ENCODE results near the gene MYO6. TPM values are rescaled to one million over a fixed set of nuclear protein-coding genes. Genes with fewer than 3 reads are reported as not detected.

MYO6 gene
- total RNA-seq, 1 experiment from 2014 or later, result 8.2 TPM

DNA sequence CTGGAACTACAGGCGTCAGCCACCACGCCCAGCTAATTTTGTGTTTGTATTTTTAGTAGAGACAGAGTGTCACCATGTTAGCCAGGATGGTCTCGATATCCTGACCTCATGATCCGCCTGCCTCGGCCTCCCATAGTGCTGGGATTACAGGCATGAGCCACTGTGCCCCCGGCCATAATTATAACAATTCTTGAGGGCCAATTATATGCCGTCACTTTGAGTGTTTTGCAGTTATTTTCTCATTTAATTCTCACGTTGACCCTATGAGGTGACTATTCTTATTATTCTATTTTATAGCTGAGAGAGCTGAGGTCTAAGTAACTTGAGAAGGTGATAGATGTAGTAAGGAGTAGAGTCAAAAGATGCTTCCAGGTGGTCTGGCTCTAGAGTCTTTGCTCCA lies 13.0 kb downstream of the MYO6 start:
- no peak for DNase-seq (ENCODE audit: low read depth)

DNA sequence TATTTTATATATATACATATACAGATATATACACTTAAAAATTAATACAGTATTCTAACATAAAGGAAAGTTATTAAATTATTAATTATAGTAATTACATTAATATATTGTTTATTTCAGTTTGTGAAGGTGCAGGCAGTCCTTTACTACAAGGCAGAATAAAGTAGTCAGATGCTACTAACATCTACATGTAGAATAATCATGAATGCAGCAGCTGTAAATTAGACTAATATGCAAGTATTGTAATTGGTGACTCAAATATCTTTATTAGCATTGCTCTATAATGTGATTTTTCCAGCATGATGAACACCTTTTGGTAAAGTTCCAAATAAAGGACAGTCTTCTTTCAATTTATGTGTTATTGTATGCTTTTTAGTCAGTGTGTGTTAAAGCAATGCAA lies 17.3 kb downstream of the MYO6 start:
- no peak for DNase-seq (ENCODE audit: low read depth)

DNA sequence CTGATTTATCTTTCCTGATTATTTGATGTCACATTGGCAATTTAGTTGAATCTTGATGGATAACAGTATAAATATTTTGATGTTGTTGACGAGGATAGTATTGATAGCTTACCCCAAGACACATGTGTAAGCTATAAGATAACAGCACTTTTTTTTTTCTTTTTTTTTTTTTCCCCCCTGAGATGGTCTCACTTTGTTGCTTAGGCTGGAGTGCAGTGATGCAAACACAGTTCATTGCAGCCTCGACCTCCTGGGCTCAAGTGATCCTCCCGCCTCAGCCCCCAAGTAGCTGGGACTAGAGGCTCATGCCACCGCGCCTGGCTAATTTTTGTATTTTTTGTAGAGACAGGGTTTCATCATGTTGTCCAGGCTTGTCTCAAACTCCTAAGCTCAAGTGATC lies 21.8 kb downstream of the MYO6 start:
- DNase-seq (ENCODE audit: low read depth), result no peak

- DNase-seq (ENCODE audit: low read depth), result peak; percentile 55
Observed at GRCh38 chr6:75775219-75775618, 26.2 kb downstream of the MYO6 start.

DNA sequence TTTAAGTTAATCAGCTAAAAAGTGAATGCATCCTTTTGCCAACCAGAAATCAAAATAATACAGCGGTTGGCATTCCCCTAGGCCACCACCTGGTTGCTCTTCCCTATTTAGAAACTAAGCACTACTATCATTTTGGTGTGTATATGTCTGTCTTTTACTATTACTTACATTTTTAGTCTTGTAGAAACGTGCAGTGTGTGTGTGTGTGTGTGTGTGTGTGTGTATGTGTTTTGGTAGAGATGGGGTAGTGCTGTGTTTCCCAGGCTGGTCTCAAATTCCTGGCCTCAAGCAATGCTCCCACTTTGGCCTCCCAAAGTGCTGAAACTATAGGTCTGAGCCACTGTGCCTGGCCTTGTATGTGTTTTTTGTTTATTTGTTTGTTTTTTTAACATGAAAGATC lies 27.4 kb downstream of the MYO6 start:
- no peak for DNase-seq (ENCODE audit: low read depth)

GRCh38 chr6:75778757-75779156 lies 29.7 kb downstream of the MYO6 start:
- DNase-seq (ENCODE audit: low read depth), result no peak

DNA sequence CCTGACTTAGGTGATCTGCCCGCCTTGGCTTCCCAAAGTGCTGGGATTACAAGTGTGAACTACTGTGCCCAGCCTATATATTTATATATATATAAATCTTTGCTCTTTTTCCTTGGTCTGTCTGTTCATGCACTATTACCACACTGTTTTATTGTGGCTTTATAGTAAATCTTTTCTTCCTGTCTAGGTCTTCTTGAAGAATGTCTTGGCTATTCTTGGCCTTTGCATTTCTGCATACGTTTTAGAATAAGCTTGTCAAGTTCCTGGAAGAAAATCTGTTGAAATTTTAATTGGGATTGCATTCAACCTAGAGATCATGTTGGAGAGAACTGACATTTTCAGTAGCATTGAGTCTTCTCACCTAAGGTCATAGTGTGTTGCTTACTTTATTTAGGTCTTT lies 37.1 kb downstream of the MYO6 start:
- DNase-seq (ENCODE audit: low read depth), result no peak

- DNase-seq (ENCODE audit: low read depth), result no peak
Observed at GRCh38 chr6:75788894-75789293, 39.9 kb downstream of the MYO6 start.

DNA sequence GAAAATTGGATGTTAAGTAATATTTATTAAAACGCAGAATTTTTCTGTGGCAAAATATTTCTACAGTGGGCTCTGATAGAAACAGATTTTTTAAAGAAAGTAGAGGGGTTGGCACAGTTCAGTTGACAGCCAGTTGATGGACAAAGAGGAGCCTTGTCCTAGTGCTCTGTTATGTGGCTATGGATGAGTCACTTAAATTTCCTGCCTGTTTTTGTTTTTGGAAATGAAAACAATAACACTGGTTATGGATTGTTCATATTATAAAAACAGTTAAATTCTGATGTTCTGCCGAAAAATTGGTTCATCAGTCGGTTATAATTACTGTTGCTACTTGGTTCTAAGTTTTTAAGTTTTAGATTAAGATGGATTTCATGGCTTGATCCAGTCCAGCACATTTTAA lies 42.8 kb downstream of the MYO6 start:
- DNase-seq (ENCODE audit: low read depth), result peak; percentile 52

- no peak for DNase-seq (ENCODE audit: low read depth)
Observed at GRCh38 chr6:75794351-75794846, 45.4 kb downstream of the MYO6 start.

DNA sequence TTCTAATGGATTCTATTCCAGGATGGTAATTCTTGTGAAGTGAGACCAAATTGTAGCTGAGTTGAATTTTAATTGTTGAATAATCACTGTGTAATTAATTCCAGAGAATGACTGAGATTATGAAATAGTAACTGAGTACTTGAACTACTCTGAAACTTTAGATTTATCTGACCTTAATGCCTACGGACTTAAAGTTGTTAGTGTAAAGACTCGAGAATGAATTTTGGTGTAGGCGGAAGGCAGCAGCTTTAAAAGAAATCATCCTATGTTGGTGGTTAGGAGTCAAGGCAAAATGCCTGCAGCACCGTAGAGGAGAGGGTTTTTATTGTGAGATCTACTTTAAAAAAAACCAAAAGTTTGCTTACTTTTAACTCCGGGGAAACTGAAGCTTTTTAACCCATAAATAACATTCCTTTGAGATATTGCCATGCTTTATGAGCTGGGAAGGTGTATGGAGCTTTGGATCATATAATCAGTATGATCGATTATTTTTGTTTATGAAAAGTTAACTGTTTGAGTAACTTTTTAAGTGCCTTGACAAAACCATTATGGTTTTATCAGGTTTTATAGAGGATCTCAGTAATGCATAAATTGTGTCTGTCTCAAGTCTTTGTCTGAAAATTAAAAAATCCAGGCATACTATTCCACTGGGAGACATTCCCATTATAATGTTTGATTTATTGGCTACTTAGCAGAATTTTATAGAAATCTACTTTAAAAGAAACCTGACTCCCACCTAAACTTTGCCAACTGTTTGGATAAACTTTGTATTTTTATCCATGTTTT lies 46.1 kb downstream of the MYO6 start:
- DNase-seq (ENCODE audit: low read depth), result no peak

DNA sequence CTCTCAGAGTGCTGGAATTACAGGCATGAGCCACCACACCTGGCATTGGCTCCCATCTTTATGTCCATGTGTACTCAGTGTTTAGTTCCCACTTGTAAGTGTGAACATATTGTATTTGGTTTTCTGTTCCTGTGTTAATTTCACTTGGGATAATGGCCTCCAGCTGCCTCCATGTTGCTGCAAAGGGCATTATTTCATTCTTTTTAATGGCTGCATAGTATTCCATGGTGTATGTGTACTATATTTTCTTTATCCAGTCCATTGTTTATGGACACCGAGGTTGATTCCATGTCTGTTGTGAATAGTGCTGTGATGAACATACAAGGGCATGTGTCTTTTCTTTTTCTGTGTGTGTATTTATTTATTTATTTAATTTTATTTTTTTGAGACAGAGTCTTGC lies 47.7 kb downstream of the MYO6 start:
- no peak for DNase-seq (ENCODE audit: low read depth)

GRCh38 chr6:75800133-75800532 lies 51.1 kb downstream of the MYO6 start:
- DNase-seq (ENCODE audit: low read depth), result no peak

DNA sequence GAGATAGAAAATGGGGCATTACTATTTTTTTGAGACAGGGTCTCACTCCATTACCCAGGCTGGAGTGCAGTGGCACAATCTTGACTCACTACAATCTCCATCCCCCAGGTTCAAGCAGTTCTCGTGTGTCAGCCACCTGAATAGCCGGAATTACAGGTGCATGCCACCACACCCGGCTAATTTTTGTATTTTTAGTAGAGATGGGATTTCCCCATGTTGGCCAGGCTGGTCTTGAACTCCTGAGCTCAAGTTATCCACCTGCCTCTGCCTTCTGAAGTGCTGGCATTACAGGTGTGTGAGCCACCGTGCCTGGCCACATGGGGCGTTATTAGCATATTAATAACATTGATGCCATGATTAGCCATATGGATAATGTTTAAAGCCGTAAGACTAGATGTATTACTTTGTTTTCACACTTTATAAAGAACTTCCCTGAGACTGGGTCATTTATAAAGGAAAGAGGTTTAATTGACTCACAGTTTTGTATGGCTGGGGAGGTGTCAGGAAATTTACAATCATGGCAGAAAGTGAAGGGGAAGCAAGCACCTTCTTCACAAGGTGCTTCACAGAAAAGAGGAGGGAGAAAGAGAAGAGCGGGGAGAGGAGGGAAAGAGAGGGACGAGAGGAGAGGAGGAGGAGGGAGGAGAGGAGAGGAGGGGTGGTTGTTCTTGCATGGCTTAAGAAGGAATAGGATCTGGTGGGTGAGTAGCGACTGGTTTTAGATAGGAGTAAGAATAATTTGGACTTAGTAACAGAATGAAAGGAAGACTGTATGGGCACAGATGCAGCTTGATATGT lies 51.9 kb downstream of the MYO6 start:
- no peak for DNase-seq (ENCODE audit: low read depth)

DNA sequence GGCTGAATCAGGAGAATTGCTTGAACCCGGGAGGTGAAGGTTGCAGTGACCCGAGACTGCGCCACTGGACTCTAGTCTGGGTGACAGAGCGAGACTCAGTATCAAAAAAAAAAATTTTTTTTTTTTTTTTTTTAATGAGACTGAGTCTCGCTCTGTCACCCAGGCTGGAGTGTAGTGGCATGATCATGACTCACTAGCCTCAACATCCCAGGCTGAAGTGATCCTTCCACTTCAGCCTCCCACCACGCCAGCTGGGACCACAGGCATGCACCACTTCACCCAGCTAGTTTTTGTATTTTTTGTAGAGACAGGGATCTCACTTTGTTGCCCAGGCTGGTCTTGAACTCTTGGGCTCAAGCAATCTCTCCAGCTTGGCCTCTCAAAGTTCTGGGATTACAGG lies 53.3 kb downstream of the MYO6 start:
- peak; percentile 76 for DNase-seq (ENCODE audit: low read depth)

GRCh38 chr6:75808507-75808906 lies 59.5 kb downstream of the MYO6 start:
- DNase-seq (ENCODE audit: low read depth), result no peak

- no peak for DNase-seq (ENCODE audit: low read depth)
Observed at GRCh38 chr6:75812560-75812959, 63.5 kb downstream of the MYO6 start.

- no peak for DNase-seq (ENCODE audit: low read depth)
Observed at GRCh38 chr6:75813476-75814250, 64.6 kb downstream of the MYO6 start.

DNA sequence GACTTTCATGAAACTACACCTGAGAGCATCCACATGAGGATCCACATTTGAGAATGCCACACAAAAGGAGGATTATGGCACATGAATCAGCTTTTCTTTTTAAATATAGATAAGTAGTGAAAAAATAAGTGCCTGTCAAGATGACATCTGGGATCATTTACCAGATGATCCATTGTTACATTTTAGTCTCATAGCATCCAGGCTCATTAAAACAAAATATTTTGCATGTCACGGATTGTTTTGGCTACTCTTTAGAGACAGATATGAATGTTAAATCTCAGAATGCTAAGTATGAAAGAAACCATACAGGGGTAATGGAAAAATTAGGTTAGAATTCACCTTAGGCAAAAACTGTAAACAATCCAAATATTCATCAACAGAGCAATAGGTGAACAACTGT lies 66.7 kb downstream of the MYO6 start:
- no peak for DNase-seq (ENCODE audit: low read depth)

DNA sequence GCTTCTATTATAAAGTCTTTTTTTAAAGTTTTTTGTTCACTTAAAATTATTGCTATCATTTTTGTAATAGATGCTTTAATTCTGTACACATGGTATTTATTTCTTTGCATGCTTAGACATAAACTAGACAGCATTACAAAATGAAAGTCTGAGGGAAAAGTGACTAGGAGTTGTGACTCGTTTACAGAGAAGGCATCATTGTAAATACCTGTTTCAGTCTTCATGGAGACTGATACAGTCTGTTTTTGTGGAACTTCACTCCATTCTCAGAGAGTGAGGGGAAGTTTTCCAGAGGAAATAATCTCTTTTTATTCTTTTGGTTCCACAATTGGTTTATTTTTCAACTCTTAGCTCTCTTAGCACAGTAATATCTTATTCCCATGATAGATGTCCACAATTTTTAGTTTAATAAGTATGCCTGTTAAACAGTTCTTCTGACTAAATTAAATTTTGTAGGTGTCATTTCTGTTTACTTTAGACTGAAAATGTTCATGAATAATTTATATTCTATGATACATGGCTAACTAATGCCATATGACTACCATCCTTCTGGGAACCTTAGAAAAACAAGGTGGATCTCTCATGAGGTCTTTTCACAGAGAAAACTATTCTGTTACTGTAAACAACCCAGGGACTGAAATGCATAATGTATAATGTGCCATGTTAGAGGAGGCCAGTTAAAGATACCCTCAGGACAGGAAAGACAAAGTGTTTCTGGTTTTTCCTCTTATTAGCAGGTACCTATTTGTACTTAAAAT lies 69.2 kb downstream of the MYO6 start:
- DNase-seq (ENCODE audit: low read depth), result peak; percentile 67

DNA sequence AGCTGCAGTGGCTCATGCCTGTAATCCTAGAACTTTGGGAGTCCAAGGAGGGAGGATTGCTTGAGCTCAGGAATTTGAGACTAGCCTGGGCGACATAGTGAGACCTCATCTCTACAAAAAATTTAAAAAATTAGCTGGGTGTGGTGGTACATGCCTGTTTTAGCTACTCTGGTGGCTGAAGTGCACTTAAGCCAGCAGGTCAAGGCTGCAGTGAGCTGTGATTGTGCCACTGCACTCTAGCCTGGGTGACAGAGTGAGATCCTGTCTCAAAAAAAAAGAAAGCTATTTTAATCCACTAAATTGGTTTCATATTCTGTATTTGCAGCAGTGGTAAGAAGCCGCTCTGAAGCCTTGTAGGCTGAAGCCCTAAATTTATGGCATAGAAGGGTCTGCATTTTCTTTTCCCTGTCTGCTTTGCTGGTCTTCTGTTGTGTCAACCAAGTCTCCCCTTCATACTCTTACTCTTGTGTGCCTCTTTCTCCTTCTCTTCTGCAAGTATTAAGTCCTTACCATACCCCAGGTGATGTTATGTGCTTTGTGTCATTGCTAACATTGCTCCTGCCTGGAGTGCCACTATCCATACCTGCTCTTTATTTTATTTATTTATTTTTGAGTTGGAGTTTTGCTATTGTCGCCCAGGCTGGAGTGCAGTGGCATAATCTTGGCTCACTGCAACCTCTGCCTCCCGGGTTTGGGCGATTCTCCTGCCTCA lies 70.9 kb downstream of the MYO6 start:
- DNase-seq (ENCODE audit: low read depth), result no peak

All from M059J (cell line).